HG02623 (cell line): ENCODE results near the gene AP1G2.

Source experiments
- ATAC-seq: cut with Tn5 transposase; IDR thresholded peaks from one replicate; pipeline ENCODE4 v1.9.1; 2021; ENCODE audit warnings: moderate library complexity; ENCODE audit not compliant: unreplicated experiment

The AP1G2 gene

GRCh38 chr14:23572836-23573235 is 5.2 kb upstream of the AP1G2 start:
- ATAC-seq, result no peak

GRCh38 chr14:23572524-23572828 is 4.9 kb upstream of the AP1G2 start:
- ATAC-seq, result no peak

DNA sequence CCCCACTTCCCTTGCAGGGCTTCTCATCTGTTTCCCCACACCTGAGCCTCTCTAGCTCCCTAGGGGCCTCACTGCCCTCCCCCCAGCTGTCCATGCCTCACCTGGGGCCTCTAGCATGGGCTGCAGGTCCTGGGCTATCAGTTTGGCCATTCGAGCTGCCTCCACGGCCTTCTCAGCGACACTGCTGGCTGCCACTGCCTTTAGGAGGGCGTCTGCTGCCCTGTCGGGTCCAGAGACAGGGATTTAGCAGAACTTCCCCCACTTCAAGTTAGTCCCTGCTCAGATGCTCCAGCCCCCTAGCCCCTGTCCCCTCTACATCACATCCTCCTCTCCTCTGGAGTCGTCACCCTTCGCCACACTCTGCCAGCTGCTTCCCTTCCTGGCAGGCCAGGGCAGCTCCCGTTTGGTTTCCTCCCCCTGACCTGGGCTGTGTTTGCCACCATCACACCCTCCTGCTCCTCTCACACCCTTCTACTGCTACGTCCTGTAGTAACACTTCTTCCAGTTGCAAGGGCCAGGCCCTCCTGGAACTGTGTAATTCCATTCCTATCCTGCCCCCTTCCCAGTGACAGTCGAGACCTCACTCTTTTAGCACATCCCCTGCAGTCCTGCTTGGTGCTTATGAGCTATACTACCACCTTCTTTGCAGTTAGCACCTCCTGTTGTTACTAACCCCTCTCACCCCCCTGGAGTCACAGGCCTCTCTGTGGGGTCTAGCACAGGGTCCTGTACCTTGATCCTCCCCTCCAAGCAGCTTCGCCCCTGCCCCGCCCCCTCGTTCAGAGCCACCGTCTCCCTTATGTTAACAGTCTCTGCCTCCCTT is 4.3 kb upstream of the AP1G2 start:
- ATAC-seq, result no peak

- ATAC-seq, result no peak
Measured at GRCh38 chr14:23570806-23571483, 3.4 kb upstream of the AP1G2 start.

DNA sequence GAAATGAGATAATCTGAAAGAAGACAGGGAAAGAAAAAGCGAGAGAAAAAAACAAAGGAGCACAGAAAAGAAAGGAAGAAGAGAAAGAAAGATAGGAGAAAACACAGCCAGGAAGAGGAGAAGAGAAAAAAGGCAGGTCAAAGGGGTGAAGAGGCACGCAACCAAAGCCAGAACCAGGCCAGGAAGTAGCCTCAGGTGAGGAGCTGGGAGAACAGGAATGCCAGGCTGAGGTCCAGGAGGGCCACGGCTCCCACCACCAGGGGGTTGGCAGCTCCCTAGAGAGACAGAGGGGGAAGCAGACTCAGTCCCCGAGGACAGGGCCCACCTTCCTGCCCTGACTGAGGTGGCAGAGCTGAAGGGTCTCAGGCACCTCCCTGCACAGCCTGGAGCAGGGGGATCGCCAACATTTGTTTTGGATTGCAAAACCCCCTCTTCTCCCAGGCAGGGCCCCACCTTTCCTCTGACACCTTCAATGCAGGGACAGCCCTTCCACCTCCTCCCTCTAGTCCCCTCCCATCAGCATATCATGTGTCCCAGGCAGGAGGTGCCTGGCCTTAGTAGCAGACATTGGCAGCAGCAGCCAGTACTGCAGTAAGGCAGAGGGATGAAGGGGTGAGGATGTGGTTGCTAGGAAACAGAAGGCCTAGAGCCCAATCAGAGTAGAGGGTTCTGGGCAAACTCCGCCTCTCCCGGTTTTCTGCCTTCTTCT is 2.0 kb upstream of the AP1G2 start:
- ATAC-seq, result no peak

DNA sequence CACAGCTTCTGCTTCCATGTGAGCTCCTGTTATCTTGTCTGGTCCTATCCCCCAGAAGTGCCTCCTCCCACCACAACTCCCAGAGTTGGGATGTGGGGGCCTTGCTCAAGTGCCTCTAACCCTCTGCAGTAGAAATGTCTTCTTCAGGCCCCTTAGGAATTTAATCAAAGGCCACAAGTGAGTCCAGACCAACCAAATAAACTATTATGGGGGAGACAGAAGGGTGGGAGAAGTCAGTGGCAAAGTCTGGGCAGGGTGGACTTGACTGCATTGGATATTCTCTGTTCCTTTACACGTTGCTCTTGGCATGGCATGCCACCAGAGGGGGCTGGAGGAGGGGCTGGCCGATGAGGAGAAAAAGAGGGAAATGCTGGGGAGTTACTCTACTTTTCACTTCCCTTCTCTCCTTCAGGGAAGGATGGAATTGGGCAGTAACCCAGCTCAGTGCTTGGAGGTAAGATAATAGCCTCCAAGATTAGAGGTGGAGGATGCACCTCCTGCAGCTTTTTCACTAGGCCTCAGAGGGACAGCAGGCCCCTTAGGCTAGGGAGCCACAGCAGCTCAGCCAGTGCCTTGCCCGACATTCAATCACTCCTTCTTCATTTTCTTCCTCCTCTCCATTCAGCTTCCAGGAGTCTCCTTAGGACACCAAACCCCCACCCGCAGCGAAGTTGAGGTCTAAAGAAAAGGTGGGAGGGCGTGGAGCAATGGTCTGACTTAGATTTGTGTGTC is 1.2 kb upstream of the AP1G2 start:
- no peak for ATAC-seq

- no peak for ATAC-seq
Measured at GRCh38 chr14:23568021-23568599, 519 bp upstream of the AP1G2 start.

- no peak for ATAC-seq
Measured at GRCh38 chr14:23566778-23567185, 809 bp downstream of the AP1G2 start.

GRCh38 chr14:23566112-23566777 is 1.3 kb downstream of the AP1G2 start:
- no peak for ATAC-seq

GRCh38 chr14:23565626-23566025 is 2.0 kb downstream of the AP1G2 start:
- ATAC-seq, result no peak

GRCh38 chr14:23564876-23565275 is 2.7 kb downstream of the AP1G2 start:
- ATAC-seq, result no peak

DNA sequence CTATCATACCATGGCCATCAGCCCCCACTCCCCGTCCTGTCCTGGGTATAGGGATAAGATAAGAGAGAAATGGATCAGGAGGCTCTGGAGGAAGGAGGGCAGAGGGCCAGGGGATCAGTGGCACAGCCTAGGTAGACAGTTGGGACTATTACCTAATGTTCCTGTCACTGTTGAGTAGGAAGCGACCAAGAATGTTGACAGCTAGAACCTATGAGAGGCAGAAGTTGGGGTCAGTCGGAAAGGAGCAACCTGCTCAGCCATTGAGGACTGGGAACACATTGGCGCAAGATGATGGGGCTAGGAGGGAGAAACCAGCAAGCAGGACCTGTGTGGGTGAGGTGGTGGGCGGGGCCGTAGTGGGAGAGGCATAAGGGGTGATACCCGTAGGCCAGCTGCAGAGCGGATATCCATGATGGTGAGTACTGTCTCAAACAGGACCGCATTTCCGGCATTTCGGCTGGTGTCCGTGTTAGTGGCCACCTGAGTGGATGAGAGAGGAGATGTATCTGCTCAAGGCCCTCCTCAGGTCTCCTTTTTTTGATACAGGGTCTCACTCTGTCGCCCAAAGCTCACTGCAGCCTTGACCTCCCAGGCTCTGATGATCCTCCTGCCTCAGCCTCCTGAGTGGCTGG is 3.3 kb downstream of the AP1G2 start:
- no peak for ATAC-seq

DNA sequence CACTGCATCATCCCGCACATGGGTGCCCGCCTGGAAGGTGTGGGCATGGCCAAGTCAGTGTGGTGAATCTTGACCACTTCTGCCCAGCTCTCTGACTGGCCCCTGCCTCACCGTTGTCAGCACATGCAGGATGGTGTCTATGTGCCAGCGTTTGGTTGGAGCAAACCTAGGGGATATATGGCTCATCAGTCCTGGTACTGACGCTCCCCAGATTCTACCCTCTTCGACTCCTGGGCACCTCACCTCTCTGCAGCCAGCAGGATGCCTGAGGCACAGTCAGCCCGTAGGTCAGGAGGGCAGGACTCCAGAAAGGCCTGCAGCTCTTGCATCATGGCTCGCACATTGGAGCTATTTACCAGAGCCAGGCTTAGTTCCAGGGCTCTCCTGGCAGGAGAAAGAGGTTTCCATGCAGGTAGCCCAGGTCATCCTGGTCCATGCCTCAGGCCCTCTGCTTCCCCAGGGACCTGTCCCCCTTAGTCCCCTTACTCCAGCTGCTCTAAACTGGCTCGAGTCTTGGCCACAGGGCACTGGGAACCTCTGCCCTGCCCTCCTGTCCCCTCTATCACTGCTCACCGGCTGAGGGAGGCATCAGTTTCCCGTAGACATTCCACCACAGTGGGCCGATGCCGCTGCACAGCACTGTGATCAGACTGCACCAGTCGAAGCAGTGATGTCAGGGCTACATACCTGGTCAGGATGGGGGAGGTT is 4.0 kb downstream of the AP1G2 start:
- ATAC-seq, result no peak

DNA sequence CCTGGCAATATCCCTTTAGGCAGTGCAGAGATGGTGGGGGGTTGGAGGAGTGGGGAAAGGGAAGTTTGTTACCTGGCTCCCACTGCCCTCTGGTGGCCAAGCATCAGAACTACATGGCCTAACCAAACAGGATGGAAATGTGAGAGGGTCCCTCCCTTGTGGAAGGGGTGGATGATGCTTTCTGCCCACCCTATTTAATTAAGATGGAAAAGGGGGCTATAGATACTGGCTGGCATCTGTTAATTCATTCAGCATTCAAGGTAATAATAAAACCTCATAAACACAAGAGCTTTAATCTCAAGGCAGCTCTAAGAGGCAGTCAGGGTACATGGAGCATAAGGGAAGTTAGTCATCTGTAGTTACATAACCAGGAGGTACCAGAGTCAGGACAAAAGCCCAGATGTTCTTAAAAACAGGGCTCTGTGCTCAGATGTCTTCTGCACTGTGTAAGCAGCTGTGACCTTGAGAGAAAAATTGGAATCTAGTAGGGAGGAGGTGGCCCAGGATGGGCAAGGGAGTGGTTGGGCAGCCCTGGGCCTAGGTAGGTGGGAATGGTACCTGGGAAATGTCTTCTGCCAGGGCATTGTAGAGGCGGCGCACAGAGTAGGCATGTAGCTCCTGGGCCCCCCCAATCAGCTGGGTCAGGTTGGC is 4.6 kb downstream of the AP1G2 start:
- no peak for ATAC-seq

DNA sequence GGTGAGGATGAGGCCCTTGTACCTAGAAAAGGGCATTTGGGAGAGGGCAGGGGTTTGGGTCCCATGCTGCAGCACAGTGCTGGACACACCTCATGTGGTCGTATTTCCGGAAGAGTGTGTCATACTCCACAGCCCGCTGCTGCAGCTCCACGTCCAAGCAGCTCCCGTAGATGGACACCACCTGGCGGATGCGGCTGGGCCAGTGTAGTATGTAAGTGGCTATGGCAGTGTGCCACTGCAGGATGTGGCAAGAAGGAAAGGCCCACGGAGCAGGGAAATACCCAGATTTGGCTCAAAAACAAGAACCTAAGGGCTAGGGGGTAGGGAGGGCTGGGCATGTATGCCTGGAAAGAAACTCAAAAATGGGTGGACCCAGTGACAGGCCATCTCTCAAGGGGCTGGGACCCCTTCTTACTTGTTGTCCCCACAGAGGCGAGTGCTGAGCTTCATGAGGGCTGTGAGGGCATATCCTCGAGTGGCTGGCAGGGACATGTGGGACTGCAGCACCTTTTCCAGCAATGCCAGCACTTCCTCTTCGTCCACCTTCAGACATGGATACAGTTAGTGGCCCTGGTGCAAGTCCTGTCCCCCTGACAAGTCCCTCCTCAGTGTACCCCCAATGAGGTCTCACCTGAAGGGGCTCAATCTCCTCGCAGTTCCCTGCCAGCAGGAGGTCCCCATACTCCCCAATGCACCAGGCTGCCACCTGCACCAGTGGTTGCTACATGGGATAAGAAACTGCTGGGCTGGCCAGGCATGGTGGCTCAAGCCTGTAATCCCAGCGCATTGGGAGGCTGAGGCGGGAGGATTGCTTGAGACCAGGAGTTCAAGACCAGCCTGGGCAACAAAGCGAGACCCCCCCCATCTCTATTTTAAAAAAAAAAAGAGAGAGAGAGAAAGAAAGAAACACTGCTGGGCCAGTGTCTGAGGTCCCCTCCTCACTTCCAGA is 5.4 kb downstream of the AP1G2 start:
- ATAC-seq, result no peak

GRCh38 chr14:23561259-23561658 is 6.3 kb downstream of the AP1G2 start:
- ATAC-seq, result no peak

- no peak for ATAC-seq
Measured at GRCh38 chr14:23559926-23560520, 7.6 kb downstream of the AP1G2 start.
